Rectal smooth muscle tissue (tissue), 1 donor: Measurements from ENCODE around the gene GRAMD1A.

Experiments used
- H3K27ac ChIP-seq: one replicate; pipeline ENCODE4 v1.7.0; 2013; ENCODE audit warnings: low read depth, low read length, inconsistent platforms
- H3K27me3 ChIP-seq: one replicate; pipeline ENCODE4 v1.7.0; 2013; ENCODE audit warnings: low read length; ENCODE audit not compliant: control insufficient read depth, insufficient read depth
- H3K36me3 ChIP-seq: one replicate; pipeline ENCODE4 v1.7.0; 2013; ENCODE audit warnings: low read length; ENCODE audit not compliant: control insufficient read depth, insufficient read depth
- H3K4me1 ChIP-seq: one replicate; pipeline ENCODE4 v1.7.0; 2013; ENCODE audit warnings: low read length; ENCODE audit not compliant: control insufficient read depth, insufficient read depth
- H3K4me3 ChIP-seq: one replicate; pipeline ENCODE4 v1.7.0; 2013; ENCODE audit warnings: low read length
- H3K9ac ChIP-seq: one replicate; pipeline ENCODE4 v1.7.0; 2013; ENCODE audit warnings: low read length

GRAMD1A gene

GRCh38 chr19:35075202-35076025 is 75.3 kb downstream of the GRAMD1A start:
- no peak overlapping the region for H3K4me3 ChIP-seq
- no peaks in the 10 kb centered on the region for H3K4me1 ChIP-seq
- no peak overlapping the region for H3K9ac ChIP-seq
- no peak overlapping the region for H3K27ac ChIP-seq
- no peaks in the 10 kb centered on the region for H3K36me3 ChIP-seq
- H3K27me3 ChIP-seq: no peaks in the 10 kb centered on the region

GRCh38 chr19:35076026-35076370 is 75.9 kb downstream of the GRAMD1A start:
- Histone ChIP-seq H3K36me3 (no peaks in the 10 kb centered on the region), H3K27ac (no peak overlapping the region), H3K9ac (no peak overlapping the region), H3K27me3 (no peaks in the 10 kb centered on the region), H3K4me1 (no peaks in the 10 kb centered on the region), H3K4me3 (no peak overlapping the region)
